Measurements from ENCODE around the gene OGFOD3.

The OGFOD3 gene

DNA sequence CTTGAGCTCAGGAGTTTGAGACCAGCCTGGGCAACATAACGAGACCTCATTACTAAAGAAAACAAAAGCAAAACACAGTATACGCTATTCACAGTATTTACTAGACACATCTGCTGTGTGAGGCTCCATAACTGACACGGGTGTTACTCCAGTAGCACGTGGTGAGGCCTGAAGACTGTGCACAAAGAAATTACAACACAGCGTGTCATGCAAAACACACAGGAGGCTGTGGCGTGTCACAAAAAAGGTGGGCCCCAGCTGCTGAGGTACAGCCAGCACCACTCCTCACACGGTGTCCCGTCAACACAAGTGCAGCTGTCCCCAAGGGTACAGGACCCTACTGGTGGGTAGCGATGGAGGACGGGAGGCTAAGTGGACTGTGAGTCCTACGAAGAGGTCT lies 29.5 kb upstream of the OGFOD3 start:
- no peak for DNase-seq (ENCODE audit: low read depth in 3 of 3)

DNA sequence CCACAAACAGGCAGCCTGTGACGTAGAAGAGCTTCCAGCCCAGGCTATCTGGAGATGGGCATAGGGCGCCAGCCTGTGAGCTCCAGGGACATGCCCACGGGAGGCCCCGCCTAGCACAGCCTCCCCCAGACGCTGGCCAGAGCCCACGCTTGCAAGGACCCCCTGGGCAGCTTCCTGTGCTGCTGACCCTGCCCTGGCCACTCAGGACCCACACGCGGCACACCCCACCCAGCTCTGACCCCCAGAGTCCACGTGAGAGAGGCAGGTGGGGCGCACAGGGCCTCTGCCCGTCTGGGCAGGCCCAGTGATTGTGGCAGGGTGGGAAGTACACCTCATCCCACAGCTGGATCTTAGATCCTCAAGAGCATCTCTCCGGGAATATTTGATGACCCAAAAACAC lies 28.3 kb upstream of the OGFOD3 start:
- no peak for DNase-seq (ENCODE audit: low read depth in 3 of 3)

DNA sequence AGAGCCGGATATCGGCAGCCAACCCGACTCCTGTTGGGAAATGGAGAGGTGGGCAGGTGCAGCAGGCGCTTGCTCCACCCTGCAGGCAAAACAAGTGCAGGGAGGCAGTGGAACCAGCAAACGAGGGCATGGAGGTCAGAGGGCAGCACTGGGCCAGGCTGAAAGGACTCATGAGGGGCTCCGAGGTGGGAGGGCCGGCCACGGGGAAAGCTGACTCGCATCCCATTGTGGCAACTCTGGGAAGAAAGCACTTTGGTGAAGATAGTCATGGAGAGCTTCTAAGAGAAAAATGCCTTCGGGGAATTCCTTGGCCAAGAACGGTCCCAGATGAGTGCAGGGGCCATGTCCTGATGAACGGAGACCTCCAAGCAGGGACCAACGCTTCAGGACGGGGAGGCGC lies 27.7 kb upstream of the OGFOD3 start:
- no peak for DNase-seq (ENCODE audit: low read depth in 3 of 3)

DNA sequence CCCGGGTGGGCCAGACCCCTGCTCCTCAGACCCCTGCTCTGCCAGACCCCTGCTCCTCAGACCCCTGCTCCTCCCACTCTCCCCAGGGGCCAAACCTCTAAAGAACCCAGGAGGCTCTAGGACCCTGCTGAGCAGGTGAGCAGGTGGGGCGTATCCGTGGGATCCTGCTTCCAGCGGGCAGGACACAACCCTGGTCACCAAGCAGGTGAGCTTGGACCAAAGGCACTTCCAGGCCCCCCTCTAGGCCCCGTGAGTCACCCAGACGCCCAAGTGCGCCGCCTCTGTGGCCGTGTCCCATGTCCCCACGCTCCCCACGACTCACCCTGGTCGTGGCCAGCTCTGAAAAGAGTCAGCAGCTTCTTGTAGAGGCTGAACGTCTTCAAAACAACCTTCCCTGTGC lies 27.2 kb upstream of the OGFOD3 start:
- DNase-seq (ENCODE audit: low read depth in 3 of 3) = no peak

DNA sequence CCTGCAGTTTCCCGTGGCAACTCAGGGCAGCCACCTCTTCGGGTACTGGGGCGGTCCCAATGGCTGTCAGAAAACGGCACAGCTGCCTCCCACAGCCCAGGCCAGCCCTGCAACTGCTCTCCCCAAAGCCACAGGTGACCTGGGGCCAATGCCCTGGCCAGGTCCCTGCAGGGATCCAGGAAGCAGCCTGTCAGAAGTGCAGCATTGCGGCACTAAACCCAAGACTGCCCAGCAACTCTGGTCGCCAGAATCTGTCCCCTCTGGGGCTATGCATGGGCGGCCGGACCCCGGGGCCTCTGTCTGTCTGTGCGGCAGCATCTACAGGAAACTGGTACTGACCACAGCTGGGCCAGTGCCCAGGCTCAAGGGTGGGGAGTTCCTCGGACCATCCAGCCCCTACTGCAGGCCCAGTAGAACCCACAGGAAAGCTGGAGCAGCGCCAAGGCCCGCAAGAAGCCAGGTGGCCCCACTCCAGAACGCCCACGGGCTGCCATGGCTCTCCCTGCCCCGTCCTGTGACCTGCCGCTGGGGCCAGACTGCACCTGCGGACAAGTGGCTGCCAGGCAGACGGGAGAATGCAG lies 26.6 kb upstream of the OGFOD3 start:
- no peak for DNase-seq (ENCODE audit: low read depth in 3 of 3)

DNA sequence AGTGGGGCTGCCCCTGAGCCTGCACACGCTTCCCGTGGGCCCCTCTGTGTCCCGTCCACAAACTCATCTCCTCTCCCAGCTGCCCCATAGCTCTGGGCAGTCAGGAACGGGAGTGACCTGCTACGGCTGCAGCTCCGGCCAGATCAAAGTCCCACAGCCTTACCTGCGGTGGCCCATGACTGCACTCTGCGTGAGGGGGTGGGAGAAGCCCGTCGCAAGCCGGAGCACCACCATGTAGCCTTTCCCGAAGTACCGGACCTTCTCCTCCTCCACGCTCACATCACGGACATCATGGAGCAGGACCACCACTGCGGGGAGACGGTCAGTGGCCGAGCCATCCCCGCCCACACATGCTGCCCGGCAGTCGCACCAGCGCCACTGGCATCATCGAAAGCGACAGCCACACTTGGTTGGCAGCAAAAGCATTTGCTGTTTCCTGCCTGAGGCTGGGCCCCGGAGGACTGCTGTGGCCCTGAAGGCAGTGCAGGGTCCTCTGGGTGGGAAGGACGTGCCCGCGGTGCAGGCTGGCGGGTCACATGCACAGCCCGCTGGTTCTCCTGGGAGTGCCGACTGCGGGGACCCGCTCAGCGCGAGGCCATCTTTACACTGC lies 26.0 kb upstream of the OGFOD3 start:
- DNase-seq (ENCODE audit: low read depth in 3 of 3) = no peak

DNA sequence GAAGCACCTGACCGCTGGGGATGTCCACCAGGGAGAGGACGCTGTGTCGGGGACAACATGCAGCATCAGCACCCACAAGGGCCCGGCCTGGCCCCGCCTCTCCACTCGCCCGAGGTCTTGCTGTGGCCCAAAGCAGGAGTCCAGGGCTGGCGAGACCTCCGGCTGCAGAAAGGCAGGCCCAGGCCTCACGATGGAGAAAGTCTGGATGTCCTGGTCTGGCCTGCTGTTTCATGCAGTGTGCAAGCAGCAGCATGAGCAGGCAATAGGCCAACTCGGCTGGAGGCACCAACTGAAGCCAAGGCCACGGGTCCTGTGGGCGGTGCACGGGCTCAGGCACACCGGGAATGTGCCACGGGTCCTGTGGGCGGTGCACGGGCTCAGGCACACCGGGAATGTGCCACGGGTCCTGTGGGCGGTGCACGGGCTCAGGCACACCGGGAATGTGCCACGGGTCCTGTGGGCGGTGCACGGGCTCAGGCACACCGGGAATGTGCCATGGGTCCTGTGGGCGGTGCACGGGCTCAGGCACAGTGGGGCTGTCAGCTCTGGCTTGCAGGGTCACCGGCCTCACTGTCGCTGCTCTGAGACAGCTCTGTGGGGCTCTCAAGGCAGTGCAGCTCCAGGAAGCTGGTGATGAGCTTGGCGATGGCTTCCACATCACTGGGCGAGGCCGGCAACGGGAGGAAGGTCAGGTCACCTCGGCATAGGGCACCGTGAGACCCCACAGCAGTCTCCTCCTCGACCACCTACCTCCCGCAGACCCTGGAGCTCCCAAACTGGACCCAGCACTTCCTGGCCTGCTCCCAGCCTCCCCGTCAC lies 25.3 kb upstream of the OGFOD3 start:
- no peak for DNase-seq (ENCODE audit: low read depth in 3 of 3)

DNA sequence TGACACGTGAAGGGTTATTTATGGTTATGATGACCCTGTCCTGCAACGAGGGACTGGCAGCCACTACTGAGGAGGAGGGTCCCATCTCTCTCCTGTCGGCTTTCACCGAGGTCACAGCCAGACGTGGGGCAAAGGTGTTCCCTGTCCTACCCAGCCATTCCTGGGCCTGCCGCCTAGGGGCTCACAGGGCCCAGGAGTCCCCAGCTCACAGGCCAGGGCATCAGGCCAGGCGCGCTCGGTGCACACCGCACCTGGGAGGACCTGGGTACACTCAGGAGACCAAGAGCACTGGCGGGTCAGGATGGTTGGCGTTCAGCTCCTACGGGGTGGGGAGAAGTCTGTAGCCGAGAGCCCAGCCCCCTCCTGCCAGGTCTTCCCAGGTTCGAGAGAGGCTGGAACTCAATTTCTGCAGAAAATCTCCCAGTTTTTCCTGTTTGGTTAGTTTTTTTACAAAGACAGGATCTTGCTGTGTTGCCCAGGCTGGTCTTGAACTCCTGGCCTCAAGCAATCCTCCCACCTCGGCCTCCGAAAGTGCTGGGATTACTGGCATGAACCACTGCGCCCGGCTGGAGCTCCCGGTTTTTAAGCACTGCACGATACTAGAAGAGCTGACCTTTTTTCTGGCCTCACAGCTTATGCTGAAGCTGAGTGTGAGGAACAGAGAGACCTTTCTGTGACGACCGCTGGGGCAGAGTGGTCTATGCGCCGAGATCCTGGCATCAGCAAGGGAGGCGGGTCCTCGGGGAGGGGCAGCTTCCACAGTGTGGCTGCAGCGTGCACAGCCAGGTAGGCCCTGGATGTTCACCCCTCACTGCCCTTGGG lies 24.5 kb upstream of the OGFOD3 start:
- DNase-seq (ENCODE audit: low read depth in 3 of 3) = no peak

DNA sequence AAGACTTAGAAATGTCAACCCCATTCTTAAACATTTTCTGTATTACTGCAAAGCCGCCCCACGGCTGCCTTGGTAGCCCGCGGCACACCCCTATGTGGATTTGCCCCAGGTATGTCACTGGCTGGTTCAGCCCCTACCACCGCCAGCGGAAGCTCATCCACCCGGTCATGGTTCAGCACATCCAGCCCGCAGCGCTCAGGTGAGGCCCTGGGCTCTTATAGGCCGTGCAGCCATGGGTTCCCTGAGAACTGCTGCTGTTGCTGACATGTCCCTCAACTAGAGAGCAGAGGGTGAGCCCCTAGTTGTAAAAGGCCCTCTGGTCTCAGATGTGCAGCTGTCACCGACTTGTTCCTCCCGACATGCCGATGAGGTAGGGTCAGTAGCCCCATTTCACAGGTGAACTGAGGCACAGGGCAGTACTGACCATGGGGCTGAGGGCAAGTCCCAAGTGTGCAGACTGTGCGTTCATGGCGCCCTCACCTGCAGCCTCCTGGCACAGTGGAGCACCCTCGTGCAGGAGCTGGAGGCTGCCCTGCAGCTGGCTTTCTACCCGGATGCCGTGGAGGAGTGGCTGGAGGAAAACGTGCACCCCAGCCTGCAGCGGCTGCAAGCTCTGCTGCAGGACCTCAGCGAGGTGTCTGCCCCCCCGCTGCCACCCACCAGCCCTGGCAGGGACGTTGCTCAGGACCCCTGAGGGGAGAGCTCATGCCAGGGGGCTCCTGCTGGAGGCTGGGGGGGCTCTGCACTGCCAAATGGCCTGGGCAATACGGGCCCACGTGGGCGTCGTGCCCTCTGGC lies 23.5 kb upstream of the OGFOD3 start:
- no peak for DNase-seq (ENCODE audit: low read depth in 3 of 3)

DNA sequence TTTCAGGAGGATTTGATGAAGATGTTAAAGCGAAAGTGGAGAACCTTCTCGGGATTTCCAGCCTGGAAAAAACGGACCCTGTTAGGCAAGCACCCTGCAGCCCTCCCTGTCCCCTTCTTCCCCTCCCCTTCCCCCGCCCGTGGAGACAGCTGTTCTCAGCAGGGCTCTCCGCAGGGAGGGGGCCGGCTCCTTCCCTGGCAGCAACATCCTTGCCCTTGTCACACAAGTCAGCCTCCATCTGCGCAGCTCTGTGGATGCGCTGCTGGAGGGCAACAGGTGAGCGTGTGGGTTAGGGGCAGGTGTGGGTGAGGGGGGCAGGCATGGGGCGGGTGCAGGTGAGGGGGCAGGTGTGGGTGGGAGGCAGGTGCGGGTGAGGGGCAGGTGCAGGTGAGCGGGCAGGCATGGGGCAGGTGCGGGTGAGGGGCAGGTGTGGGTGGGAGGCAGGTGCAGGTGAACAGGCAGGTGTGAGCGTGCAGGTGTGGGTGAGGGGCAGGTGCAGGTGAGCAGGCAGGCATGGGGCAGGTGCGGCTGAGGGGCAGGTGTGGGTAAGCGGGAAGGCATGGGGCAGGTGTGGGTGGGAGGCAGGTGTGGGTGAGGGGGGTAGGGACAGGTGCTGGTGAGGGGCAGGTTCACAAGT lies 22.7 kb upstream of the OGFOD3 start:
- DNase-seq (ENCODE audit: low read depth in 3 of 3) = no peak

DNA sequence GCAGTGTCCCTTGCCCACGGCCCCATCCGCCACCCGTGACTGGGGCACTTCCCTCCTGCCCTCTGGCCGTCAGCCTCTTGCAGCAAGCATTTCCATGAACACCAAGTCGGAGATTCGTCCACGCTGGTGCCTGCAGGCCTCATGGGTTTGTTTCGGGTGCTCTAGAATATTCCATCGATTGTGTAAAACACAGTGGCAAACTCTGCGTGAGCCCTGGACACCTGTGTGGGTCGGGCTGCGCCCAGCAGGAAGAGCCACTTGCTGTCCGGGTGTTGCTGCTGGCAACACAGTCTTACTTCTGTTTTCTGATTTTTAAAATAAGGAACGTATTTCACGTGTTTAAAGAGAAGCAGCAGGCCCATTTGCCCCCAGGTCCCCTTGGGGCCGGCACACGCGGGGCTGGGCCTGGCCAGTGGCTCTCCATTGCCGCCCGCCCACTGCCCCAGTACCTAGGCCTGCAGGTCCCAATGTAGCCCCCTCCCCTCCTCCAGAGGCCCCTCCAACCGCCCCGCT lies 22.1 kb upstream of the OGFOD3 start:
- DNase-seq (ENCODE audit: low read depth in 3 of 3) = no peak

DNA sequence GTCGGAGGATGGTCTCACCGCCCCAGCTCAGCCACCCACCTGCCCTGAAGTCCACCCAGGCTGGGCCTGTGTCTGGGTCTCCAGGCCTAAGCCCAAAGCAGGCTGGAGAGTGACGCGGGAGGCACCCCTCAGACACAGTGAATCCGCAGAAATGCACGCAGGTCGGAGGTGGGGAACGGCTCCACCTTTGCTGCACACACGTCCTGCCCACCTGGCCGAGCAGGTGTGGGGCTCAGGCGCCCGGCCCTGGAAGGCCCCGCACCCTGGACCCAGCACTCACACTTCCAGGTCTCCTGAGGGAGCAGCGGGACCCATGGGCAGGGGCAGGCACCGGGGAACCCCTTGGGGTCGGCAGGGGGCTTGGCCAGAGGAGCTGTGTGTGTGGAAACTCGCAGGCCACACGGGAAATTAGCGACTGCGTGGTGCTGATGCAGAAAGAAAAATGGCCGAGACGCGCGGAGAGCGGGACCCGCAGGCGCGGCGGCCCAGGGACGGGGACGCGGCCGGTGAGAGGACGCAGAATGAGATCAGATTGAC lies 21.5 kb upstream of the OGFOD3 start:
- no peak for DNase-seq (ENCODE audit: low read depth in 3 of 3)

DNA sequence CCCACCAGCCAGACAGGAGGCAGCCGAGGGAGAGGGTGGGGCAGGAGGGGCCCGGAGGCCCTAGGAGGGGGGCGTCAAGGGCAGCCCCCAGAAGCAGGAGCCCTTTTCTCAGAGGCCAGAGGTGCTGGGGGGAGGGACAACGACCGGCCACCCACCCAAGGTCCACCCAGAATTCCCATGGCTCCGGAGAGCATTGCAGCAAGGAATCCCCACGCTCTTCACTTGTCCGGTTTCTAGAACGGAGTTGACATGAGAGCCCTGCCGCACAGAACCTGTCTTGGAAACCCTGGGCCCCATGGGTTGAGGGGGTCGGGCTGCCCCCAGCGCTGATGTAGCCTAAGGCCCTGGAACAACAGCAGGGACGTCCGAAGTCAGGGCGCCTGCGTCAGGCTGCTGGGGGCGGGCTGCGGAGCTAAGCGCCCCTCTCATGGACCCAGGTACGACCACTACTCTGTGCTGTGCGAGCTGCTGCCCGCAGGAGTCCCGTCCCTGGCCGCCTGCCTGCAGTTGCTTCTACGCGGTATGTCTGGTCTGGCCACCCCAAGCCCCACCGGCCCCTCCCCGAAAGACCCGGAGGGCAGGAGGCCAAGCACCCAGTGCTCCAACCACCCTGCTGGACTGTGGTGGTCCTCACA lies 20.9 kb upstream of the OGFOD3 start:
- no peak for DNase-seq (ENCODE audit: low read depth in 3 of 3)

DNA sequence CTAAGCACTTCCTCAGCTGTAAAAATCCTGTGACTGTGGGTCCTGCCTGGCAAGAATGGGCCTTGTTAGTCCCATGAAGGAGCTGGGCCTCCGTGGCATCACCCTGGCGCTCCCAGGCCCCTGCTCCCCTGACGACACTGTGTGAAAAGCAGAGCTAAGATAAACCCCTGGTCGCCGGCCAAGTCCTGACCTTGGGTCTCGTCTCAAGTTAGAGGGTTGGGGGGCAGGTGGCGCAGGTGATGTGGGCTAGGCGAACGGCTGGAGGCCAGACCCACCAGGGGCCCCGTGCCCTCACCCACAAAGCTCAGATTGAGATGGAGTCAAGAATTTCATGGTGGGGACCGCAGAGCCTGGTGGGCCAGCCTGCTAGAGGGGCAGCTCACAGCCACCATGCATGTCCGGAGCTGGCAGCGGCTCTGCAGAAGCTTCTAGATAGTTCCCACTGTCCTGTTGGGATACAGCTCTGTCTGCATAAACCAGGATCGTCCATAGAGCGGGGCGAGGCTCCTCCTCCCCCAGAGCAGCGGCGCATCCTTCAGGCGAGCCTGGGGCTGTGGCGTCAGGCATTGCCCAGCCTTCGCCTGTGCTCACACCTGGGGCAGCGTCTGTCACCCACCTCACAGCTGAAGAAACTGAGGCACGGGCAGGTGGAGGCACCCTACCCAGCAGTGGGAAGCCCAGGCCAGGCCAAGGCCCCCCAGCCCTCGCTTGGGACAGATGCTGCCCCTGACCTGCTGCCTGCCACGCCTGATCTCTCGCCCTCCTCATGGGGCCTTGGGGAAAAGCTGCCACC lies 20.2 kb upstream of the OGFOD3 start:
- no peak for DNase-seq (ENCODE audit: low read depth in 3 of 3)

DNA sequence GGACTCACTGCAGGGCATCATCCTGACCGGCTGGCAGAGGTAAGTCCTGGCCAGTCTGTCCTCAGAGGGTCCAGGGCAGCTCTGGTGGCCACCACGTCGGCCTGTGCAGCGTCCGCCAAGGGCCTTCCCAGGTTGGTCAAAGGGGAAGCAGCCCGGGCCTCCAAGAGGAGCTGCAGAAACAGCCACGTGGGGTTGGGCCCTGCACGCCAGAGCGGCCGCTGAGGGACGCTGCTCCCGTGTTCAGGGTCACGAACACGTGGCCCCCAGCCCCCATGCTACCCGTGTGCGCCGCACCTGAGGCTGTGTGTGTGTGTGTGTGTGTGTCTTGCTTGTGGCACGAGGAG lies 18.9 kb upstream of the OGFOD3 start:
- DNase-seq (ENCODE audit: low read depth in 3 of 3) = no peak

DNA sequence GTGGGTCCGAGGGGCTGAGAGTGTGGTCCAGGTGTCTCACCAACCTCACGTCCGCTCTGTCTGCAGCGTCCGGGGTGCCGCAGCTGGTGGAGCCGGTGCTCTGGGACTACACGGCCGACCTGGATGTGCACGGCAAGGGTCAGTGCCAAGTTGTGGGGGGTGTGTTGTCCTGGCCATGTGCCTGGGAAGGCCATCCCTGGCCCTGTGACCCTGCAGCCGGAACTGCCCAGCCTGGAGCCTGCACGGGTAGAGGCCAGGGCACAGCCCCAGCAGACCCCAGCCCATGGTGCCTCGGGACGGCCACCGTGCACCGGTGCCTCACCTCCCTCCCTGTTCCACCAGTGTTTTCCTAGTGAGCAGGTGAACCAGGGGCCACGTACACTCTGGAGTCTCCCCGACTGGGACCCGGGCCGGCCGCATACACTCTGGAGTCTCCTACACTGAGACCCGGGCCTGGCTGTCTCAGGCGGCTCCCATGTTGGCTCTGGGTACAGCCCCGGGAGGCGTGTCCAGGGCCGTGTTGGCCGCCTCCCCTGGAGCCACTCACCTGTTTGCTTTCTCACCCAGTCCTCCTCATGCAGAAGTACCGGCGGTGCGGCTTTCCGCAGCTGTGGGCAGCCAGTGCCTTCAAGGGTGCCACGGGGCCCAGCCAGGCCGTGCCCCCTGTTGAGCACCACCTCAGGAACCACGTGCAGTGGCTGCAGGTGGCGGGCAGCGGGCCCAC lies 18.4 kb upstream of the OGFOD3 start:
- DNase-seq (ENCODE audit: low read depth in 3 of 3) = no peak

DNA sequence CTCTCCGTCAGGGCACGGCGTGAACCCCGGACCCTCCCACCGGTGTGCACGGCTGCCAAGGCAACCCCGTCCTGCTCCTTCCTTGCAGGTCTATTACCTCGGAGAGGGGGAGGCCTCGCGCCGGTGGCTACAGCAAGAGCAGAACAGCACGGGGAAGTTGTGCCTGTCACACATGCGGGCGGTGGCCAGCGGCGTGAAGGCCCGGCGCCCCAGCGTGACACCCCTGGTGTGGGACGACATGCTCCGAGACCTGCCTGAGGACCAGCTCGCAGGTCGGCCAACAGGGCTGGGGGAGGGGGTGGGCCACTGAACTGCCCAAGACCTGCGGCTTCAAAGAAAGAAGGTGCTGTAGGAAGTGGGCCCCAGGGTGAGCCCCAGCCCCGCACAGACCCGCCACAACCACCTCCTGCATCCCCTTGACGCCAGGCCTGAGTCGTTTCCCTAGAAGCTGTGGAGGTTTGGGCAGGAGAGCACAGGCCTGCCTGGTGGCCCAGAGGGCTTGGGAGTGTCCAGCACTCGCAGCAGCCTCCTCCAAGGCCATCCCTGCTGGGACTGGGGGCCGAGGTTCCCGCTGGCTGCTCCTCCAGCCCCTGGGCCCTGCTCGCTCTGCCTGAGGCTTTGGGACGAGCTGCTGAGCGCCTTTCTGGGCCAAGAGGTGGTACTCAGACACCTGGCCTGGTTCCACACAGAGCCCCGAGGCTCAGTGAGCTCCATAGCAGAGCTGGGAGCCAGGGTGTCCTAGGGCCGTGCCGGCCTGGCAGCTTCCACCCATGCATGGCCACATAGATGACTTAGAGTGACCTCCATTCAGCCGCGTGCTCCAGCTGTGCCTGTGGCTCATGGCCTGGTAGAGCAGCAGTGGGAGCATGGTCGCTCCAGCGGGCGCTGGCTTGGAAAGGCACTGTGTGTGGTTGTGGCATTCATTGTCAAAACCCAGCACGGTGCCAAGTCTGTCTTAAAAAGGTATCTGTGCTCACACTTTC lies 17.5 kb upstream of the OGFOD3 start:
- DNase-seq (ENCODE audit: low read depth in 3 of 3) = no peak

DNA sequence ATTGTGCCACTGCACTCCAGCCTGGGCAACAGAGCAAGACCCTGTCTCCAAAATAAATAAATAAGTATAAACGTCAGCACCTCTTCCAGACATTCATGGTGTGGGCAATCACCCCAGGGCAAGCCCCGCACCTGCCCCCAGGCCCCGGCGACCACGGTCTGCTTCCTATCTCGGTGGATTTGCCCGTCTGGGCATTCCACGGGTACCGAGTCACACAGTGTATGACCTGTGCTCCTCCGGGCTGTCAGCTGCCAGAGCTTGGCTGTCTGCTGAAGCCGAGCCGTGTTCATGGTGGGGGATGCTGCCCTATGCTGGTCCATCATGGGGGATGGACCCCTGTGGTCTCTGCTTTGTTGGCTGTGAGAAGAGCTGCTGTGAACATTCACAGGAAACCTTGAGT lies 16.7 kb upstream of the OGFOD3 start:
- DNase-seq (ENCODE audit: low read depth in 3 of 3) = no peak
